GM12892 (cell line): ENCODE results near the gene WDR64.

Experiments
- POLR2A ChIP-seq: IDR thresholded peaks from 2 replicates; pipeline ENCODE4 v1.6.1; 2011; ENCODE audit warnings: low read depth, low read length, control low read depth
- POLR2AphosphoS5 ChIP-seq: IDR thresholded peaks from 2 replicates; pipeline ENCODE4 v1.6.1; 2011; ENCODE audit warnings: low read depth, low read length, control low read depth
- TAF1 ChIP-seq: IDR thresholded peaks from 2 replicates; pipeline ENCODE4 v1.6.1; 2011; ENCODE audit warnings: low read depth, mild to moderate bottlenecking, control low read depth, low read length, borderline replicate concordance

DNA sequence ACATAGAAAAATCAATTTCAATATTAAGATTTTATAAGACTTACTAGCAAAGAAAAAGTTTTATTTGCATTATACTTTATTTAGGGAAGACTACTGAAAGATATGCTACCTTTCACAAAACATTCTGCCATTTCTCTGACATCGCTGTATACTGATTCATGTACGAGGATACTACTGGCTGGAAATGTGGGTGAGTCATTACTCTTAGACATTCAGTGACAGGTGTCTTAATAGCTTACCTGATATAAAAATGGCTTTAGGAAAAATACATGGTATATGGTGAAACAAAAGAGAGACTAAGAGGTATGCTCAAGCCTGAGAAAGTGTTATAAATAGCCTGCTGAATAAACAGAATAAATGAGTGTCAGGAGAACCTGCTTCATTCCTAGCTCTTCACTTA is 122.9 kb downstream of the WDR64 start:
- TF ChIP-seq POLR2A (no peak), POLR2AphosphoS5 (no peak), TAF1 (no peak)
